Spinal cord (tissue), 10 donors: ENCODE results near the gene DOCK8. TPM values are rescaled to one million over a fixed set of nuclear protein-coding genes. Genes with fewer than 3 reads are reported as not detected.

Experiments
- DNase-seq, 6 donors: peaks; one replicate each; pipeline versions ENCODE4 v3.0.0 to v3.0.0-alpha.2; 2013 to 2015; ENCODE audit warnings: low spot score in 6 of 6, low read depth in 4 of 6
- H3K27ac ChIP-seq: one replicate; pipeline ENCODE4 v1.5.1; 2013; ENCODE audit warnings: low read depth, low read length, control low read depth
- H3K27me3 ChIP-seq: one replicate; pipeline ENCODE4 v1.6.1; 2013; ENCODE audit warnings: low read length; ENCODE audit not compliant: control insufficient read depth, insufficient read depth
- H3K36me3 ChIP-seq: one replicate; pipeline ENCODE4 v1.6.1; 2013; ENCODE audit warnings: low read length; ENCODE audit not compliant: control insufficient read depth, insufficient read depth
- H3K4me1 ChIP-seq: one replicate; pipeline ENCODE4 v1.6.1; 2013; ENCODE audit warnings: low read length; ENCODE audit not compliant: control insufficient read depth, insufficient read depth
- H3K4me3 ChIP-seq: one replicate; pipeline ENCODE4 v1.5.1; 2013; ENCODE audit warnings: low read depth, low read length, control low read depth
- H3K9me3 ChIP-seq: one replicate; pipeline ENCODE4 v1.6.1; 2013; ENCODE audit warnings: low read length; ENCODE audit not compliant: control insufficient read depth, insufficient read depth
- WGBS: methylation state at CpG from one replicate; pipeline ENCODE4 v1.1.5; 2013; ENCODE audit warnings: missing lambda C conversion rate; ENCODE audit not compliant: insufficient coverage; 5-methylcytosine and 5-hydroxymethylcytosine counted together
- polyA plus RNA-seq, 2 donors: library from polyadenylated mRNA; unstranded; fragments of 120-200 nt; gene quantifications; one replicate each; pipeline ENCODE4 v1.2.1, GENCODE V29; 2013; ENCODE audit not compliant: insufficient read length in 2 of 2
- total RNA-seq, 2 donors: library from RNA; depleted of rRNA in 1 of 2; stranded (reverse); fragments of 120-200 nt in 1 of 2; fragments of >200 nt in 1 of 2; gene quantifications; one replicate each; pipeline versions ENCODE4 v1.2.3 to v1.2.4, GENCODE V29; 2013 to 2014
- donor health status: healthy.

DOCK8 gene
- total and polyA plus RNA-seq, 4 donors, result 7.2 to 14.2 (median 11.4) TPM

- DNase-seq, result no peak
- no peaks in the 10 kb centered on the region for H3K4me1 ChIP-seq
- no peaks in the 10 kb centered on the region for H3K27me3 ChIP-seq
- H3K4me3 ChIP-seq, result no peak overlapping the region
- no peak overlapping the region for H3K27ac ChIP-seq
- H3K9me3 ChIP-seq, result no peaks in the 10 kb centered on the region
- H3K36me3 ChIP-seq, result peaks cover 2% of the 10 kb centered on the region
- WGBS, result 53% methylated on average over 1 of the region's 2 CpGs
Observed at GRCh38 chr9:372128-372527, 157.5 kb downstream of the DOCK8 start.

- H3K4me3 ChIP-seq, result no peak overlapping the region
- 89% methylated on average over 1 of the region's 3 CpGs for WGBS
- H3K27me3 ChIP-seq, result no peaks in the 10 kb centered on the region
- H3K36me3 ChIP-seq, result peaks cover 2% of the 10 kb centered on the region
- H3K27ac ChIP-seq, result no peak overlapping the region
- no peak for DNase-seq
- no peaks in the 10 kb centered on the region for H3K4me1 ChIP-seq
- no peaks in the 10 kb centered on the region for H3K9me3 ChIP-seq
Observed at GRCh38 chr9:373759-374206, 159.1 kb downstream of the DOCK8 start.

- no CpG with 5 or more reads among the region's 2 CpGs for WGBS
Observed at GRCh38 chr9:374736-375135, 160.1 kb downstream of the DOCK8 start.

GRCh38 chr9:376115-376514, 161.4 kb downstream of the DOCK8 start:
- Histone ChIP-seq H3K27ac (no peak overlapping the region), H3K4me1 (no peaks in the 10 kb centered on the region), H3K9me3 (no peaks in the 10 kb centered on the region), H3K4me3 (no peak overlapping the region), H3K27me3 (no peaks in the 10 kb centered on the region), H3K36me3 (peaks cover 2% of the 10 kb centered on the region)
- 90% methylated on average over 2 of the region's 3 CpGs for WGBS
- DNase-seq, result no peak

More at GRCh38 chr9:374736-375135, 160.1 kb downstream of the DOCK8 start:
- H3K27ac ChIP-seq, result no peak overlapping the region
- H3K27me3 ChIP-seq, result no peaks in the 10 kb centered on the region
- H3K4me1 ChIP-seq, result no peaks in the 10 kb centered on the region
- H3K36me3 ChIP-seq, result peaks cover 2% of the 10 kb centered on the region
- peak in 1 of 6 donors; percentile 13 for DNase-seq
- H3K4me3 ChIP-seq, result no peak overlapping the region
- no peaks in the 10 kb centered on the region for H3K9me3 ChIP-seq

- Histone ChIP-seq H3K27me3 (no peaks in the 10 kb centered on the region), H3K4me1 (no peaks in the 10 kb centered on the region), H3K9me3 (no peaks in the 10 kb centered on the region), H3K27ac (no peak overlapping the region), H3K36me3 (peaks cover 2% of the 10 kb centered on the region), H3K4me3 (no peak overlapping the region)
- WGBS, result 82% methylated on average over 5 of the region's 6 CpGs
- DNase-seq, result no peak
Observed at GRCh38 chr9:378263-378662, 163.6 kb downstream of the DOCK8 start.

GRCh38 chr9:382383-382782, 167.7 kb downstream of the DOCK8 start:
- no peaks in the 10 kb centered on the region for H3K4me1 ChIP-seq
- no peak overlapping the region for H3K4me3 ChIP-seq
- H3K36me3 ChIP-seq, result no peaks in the 10 kb centered on the region
- H3K27ac ChIP-seq, result no peak overlapping the region
- 91% methylated on average over 11 of the region's 11 CpGs for WGBS
- no peaks in the 10 kb centered on the region for H3K27me3 ChIP-seq
- H3K9me3 ChIP-seq, result no peaks in the 10 kb centered on the region
- no peak for DNase-seq

GRCh38 chr9:385818-386398, 171.2 kb downstream of the DOCK8 start:
- 85% methylated on average over 4 of the region's 9 CpGs for WGBS
- Histone ChIP-seq H3K27me3 (no peaks in the 10 kb centered on the region), H3K27ac (no peak overlapping the region), H3K9me3 (no peaks in the 10 kb centered on the region), H3K4me1 (no peaks in the 10 kb centered on the region), H3K4me3 (no peak overlapping the region), H3K36me3 (no peaks in the 10 kb centered on the region)
- peak; percentile 28 to 92 (median 65) for DNase-seq

- no peak for DNase-seq
- no peak overlapping the region for H3K27ac ChIP-seq
- no peak overlapping the region for H3K4me3 ChIP-seq
- no CpG with 5 or more reads among the region's 2 CpGs for WGBS
- H3K27me3 ChIP-seq, result no peaks in the 10 kb centered on the region
- H3K4me1 ChIP-seq, result no peaks in the 10 kb centered on the region
- no peaks in the 10 kb centered on the region for H3K9me3 ChIP-seq
- H3K36me3 ChIP-seq, result no peaks in the 10 kb centered on the region
Observed at GRCh38 chr9:389159-389558, 174.5 kb downstream of the DOCK8 start.

- WGBS, result 100% methylated on average over 5 of the region's 7 CpGs
Observed at GRCh38 chr9:389758-390157, 175.1 kb downstream of the DOCK8 start.

GRCh38 chr9:392077-392804, 177.6 kb downstream of the DOCK8 start:
- DNase-seq, result no peak
- H3K27me3 ChIP-seq, result no peaks in the 10 kb centered on the region
- H3K4me3 ChIP-seq, result no peak overlapping the region
- H3K36me3 ChIP-seq, result no peaks in the 10 kb centered on the region
- no peaks in the 10 kb centered on the region for H3K9me3 ChIP-seq
- H3K4me1 ChIP-seq, result no peaks in the 10 kb centered on the region
- H3K27ac ChIP-seq, result no peak overlapping the region
- WGBS, result no CpG with 5 or more reads among the region's 2 CpGs

More at GRCh38 chr9:389758-390157, 175.1 kb downstream of the DOCK8 start:
- no peak overlapping the region for H3K27ac ChIP-seq
- no peak for DNase-seq
- H3K36me3 ChIP-seq, result no peaks in the 10 kb centered on the region
- H3K27me3 ChIP-seq, result no peaks in the 10 kb centered on the region
- no peaks in the 10 kb centered on the region for H3K4me1 ChIP-seq
- no peaks in the 10 kb centered on the region for H3K9me3 ChIP-seq
- H3K4me3 ChIP-seq, result no peak overlapping the region
